OCI-LY3 (cell line): ENCODE results near the gene CTTN.

Experiments
- H2AFZ ChIP-seq: fragments of 200-600, 300-600 bp; shearing (Covaris generic); 2 replicates; pipeline ENCODE4 v1.6.0; 2014; ENCODE audit warnings: antibody characterized with exemption, low read depth, low read length
- H3K27ac ChIP-seq: fragments of 200-600, 300-600 bp; sonication (generic); 2 replicates; pipeline ENCODE4 v1.5.1; 2014; ENCODE audit warnings: mild to moderate bottlenecking, low read length, moderate library complexity, mixed read lengths
- H3K27me3 ChIP-seq: fragments of 200-600, 300-600 bp; sonication (generic); 2 replicates; pipeline ENCODE4 v1.6.1; 2014; ENCODE audit warnings: low read depth, low read length, mixed read lengths
- H3K36me3 ChIP-seq: fragments of 200-600, 300-600 bp; sonication (generic); replicated peaks from 2 replicates; pipeline ENCODE3; 2014; ENCODE audit warnings: low read depth, low read length, mixed read lengths
- H3K4me1 ChIP-seq: fragments of 300-600, 200-600 bp; sonication (generic); 2 replicates; pipeline ENCODE4 v1.6.1; 2014; ENCODE audit warnings: low read length, mixed read lengths
- H3K4me2 ChIP-seq: fragments of 200-600, 300-600 bp; sonication (generic); 2 replicates; pipeline ENCODE4 v1.6.1; 2014; ENCODE audit warnings: low read length, mixed read lengths
- H3K4me3 ChIP-seq: fragments of 300-600, 200-600 bp; sonication (generic); 2 replicates; pipeline ENCODE4 v1.5.1; 2014; ENCODE audit warnings: antibody characterized with exemption, mild to moderate bottlenecking, low read length, moderate library complexity
- H3K79me2 ChIP-seq: fragments of 300-600, 200-600 bp; shearing (Covaris generic); 2 replicates; pipeline ENCODE4 v1.6.1; 2014; ENCODE audit warnings: mild to moderate bottlenecking, low read length, mixed read lengths
- H3K9ac ChIP-seq: fragments of 300-600, 200-600 bp; shearing (Covaris generic); 2 replicates; pipeline ENCODE4 v1.6.0; 2014; ENCODE audit warnings: mild to moderate bottlenecking, low read length, moderate library complexity
- H3K9me3 ChIP-seq: fragments of 200-600, 300-600 bp; shearing (Covaris generic); 2 replicates; pipeline ENCODE4 v1.6.1; 2014; ENCODE audit warnings: low read length, mixed read lengths; ENCODE audit not compliant: insufficient read depth
- H4K20me1 ChIP-seq: fragments of 200-600, 300-600 bp; sonication (generic); 2 replicates; pipeline ENCODE4 v1.6.1; 2016; ENCODE audit warnings: low read length, mixed read lengths; ENCODE audit not compliant: insufficient read depth
- EZH2phosphoT487 ChIP-seq: fragments of 200-600 bp; shearing (Covaris generic); IDR thresholded peaks from 2 replicates; pipeline ENCODE4 v1.6.1; 2018; ENCODE audit warnings: antibody characterized with exemption, mixed run types, low read depth
- TF ChIP-seq, protein P1 (sequence below): fragments of 200-600, 300-600 bp; sonication (generic); IDR thresholded peaks from 2 replicates; pipeline ENCODE4 v1.5.1; 2014; ENCODE audit warnings: antibody characterized with exemption, low read length, low read depth

The CTTN gene

GRCh38 chr11:70455354-70455753 lies 57.0 kb downstream of the CTTN start:
- peak overlapping the region; percentile 61 for H3K4me2 ChIP-seq
- no peaks in the 10 kb centered on the region for H3K27me3 ChIP-seq
- TF ChIP-seq EZH2phosphoT487 = no peak
- TF ChIP-seq, protein P1, sequence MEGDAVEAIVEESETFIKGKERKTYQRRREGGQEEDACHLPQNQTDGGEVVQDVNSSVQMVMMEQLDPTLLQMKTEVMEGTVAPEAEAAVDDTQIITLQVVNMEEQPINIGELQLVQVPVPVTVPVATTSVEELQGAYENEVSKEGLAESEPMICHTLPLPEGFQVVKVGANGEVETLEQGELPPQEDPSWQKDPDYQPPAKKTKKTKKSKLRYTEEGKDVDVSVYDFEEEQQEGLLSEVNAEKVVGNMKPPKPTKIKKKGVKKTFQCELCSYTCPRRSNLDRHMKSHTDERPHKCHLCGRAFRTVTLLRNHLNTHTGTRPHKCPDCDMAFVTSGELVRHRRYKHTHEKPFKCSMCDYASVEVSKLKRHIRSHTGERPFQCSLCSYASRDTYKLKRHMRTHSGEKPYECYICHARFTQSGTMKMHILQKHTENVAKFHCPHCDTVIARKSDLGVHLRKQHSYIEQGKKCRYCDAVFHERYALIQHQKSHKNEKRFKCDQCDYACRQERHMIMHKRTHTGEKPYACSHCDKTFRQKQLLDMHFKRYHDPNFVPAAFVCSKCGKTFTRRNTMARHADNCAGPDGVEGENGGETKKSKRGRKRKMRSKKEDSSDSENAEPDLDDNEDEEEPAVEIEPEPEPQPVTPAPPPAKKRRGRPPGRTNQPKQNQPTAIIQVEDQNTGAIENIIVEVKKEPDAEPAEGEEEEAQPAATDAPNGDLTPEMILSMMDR = no peak
- H3K79me2 ChIP-seq = no peaks in the 10 kb centered on the region
- H3K4me3 ChIP-seq = peak overlapping the region; percentile 46
- peak overlapping the region; percentile 73; the same call in 1 of the 2 replicates for H2AFZ ChIP-seq
- peak overlapping the region; percentile 87 for H3K27ac ChIP-seq
- peak overlapping the region; percentile 53; the same call in 1 of the 2 replicates for H3K9ac ChIP-seq
- H4K20me1 ChIP-seq = no peaks in the 10 kb centered on the region
- no peaks in the 10 kb centered on the region for H3K36me3 ChIP-seq
- no peaks in the 10 kb centered on the region for H3K9me3 ChIP-seq
- peaks cover 42% of the 10 kb centered on the region for H3K4me1 ChIP-seq

GRCh38 chr11:70456921-70457532 lies 58.7 kb downstream of the CTTN start:
- no peak overlapping the region for H3K9ac ChIP-seq
- 0 out of 2 replicates have a peak overlapping the region, but pooled peaks have one; percentile 16 for H2AFZ ChIP-seq
- no peaks in the 10 kb centered on the region for H4K20me1 ChIP-seq
- TF ChIP-seq EZH2phosphoT487 = no peak
- TF ChIP-seq, protein P1 = no peak
- peaks cover 3% of the 10 kb centered on the region; the same call in 1 of the 2 replicates for H3K27me3 ChIP-seq
- no peak overlapping the region for H3K27ac ChIP-seq
- no peaks in the 10 kb centered on the region for H3K79me2 ChIP-seq
- no peaks in the 10 kb centered on the region for H3K9me3 ChIP-seq
- peak overlapping the region; percentile 32; the same call in 1 of the 2 replicates for H3K4me2 ChIP-seq
- H3K4me3 ChIP-seq = no peak overlapping the region
- peaks cover 42% of the 10 kb centered on the region for H3K4me1 ChIP-seq
- H3K36me3 ChIP-seq = no peaks in the 10 kb centered on the region

GRCh38 chr11:70458736-70459135 lies 60.4 kb downstream of the CTTN start:
- Histone ChIP-seq H3K36me3 (no peaks in the 10 kb centered on the region), H3K27ac (no peak overlapping the region), H3K4me1 (peaks cover 40% of the 10 kb centered on the region), H3K9ac (no peak overlapping the region), H3K79me2 (no peaks in the 10 kb centered on the region), H3K27me3 (peaks cover 3% of the 10 kb centered on the region; the same call in 1 of the 2 replicates), H3K9me3 (no peaks in the 10 kb centered on the region), H2AFZ (no peak overlapping the region), H3K4me2 (no peak overlapping the region), H4K20me1 (no peaks in the 10 kb centered on the region), H3K4me3 (no peak overlapping the region)
- TF ChIP-seq EZH2phosphoT487 = no peak
- TF ChIP-seq, protein P1 = no peak

DNA sequence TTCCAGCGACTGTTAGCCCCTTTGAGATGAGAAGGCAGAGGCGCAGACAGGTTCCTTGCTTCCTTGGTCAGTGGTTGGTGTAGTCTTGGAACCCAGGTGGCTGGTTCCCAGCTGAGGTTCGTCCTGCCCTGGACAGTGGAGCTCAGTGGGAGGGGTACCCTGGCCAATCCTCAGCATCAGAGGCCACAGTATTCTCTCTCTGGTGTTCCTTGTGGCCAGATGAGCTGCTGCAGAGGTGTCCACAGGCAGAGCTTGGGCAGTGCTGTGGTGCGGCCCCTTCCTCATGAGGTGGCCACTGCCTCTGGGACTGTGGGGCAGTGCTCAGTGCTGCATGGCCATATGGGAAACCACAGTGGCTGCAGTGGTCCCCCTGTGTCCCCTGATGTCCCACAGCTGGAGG lies 61.8 kb downstream of the CTTN start:
- Histone ChIP-seq H4K20me1 (no peaks in the 10 kb centered on the region), H3K36me3 (no peaks in the 10 kb centered on the region), H3K9me3 (no peaks in the 10 kb centered on the region), H3K4me2 (no peak overlapping the region), H3K79me2 (no peaks in the 10 kb centered on the region), H3K27me3 (peaks cover 3% of the 10 kb centered on the region; the same call in 1 of the 2 replicates), H3K4me3 (no peak overlapping the region), H2AFZ (no peak overlapping the region), H3K4me1 (peaks cover 38% of the 10 kb centered on the region), H3K9ac (no peak overlapping the region), H3K27ac (no peak overlapping the region)
- TF ChIP-seq EZH2phosphoT487 = no peak
- TF ChIP-seq, protein P1 = no peak
